ELR (cell line): ENCODE results near the gene IGHMBP2.

ENCODE experiments used
- DNase-seq: peaks from one replicate; pipeline ENCODE4 v3.0.0-alpha.2; 2015; ENCODE audit warnings: low read depth

The IGHMBP2 gene

DNA sequence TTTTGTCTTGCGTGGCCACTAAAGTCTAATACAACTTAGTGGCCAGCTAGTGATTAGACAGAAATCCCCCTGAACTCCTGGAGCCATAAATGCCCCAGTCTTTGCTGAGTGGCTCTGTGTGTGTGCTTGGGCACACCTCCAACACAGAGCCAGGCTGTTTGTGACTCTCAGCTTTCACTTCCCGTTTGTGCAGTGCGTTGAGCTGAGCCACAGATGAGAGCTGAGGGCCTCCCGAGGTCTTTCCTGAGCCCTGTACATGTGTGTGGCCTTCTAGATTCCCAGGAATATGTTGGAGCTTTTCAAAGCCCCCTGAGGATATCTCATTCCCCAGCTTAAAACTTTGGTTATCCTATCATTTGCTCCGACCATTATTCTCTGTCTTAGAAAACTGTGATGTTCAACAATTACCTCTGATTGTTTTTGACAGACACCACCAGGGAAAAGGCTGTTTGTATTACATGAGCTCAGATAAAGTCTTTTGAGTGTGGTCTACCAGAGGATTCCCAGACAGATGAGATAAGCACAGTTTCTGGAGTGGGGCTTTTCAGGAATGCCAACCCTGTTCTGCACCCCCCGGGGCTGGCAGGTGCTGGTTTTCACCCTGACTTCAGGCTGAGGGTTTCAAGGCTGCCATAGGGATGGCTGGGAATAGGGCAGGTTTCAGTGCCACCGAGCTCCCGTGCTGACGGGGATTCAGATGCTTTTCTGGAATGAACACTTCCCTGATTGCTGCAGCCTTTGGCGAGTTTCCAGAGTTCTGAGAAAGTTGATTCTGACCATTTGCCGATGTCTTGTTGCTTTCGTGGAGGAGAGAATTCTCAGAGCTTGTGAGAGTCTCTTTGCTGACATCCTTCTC lies 23.8 kb downstream of the IGHMBP2 start:
- no peak for DNase-seq

DNA sequence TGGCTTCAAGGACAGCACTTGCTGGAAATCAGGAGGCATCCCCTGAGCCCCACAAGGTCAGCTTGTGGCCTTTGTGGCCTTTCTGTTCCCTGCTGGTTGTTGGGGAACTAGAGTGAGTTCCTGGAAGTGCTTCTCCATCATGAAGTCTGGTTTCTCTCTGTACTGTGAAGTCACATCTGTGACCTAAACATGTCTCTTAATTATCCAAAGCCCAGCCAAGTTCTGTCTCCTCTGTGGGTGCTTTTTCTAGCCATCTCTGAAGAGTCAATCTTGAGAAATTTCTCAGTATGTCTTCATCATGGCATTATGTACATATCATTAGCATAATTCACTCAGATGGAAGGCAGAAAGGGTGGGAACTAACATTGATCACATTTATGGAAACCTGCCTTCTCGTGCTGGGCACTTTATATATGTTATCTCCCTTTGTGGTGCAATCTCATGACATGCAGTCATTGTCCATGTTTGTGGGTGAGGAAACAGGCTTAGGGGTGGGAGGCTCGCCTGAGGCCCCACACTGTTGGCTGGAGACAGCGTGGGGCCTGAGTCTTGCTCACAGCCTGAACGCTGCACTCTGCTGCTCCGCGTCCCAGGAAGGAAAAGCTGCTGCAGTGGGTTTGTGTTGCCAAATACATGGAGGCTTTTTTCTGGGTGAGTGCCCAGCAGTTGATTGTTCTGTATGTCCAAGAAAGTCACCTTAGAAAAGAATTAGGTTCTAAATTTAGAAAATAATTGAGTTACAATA lies 24.6 kb downstream of the IGHMBP2 start:
- no peak for DNase-seq

DNA sequence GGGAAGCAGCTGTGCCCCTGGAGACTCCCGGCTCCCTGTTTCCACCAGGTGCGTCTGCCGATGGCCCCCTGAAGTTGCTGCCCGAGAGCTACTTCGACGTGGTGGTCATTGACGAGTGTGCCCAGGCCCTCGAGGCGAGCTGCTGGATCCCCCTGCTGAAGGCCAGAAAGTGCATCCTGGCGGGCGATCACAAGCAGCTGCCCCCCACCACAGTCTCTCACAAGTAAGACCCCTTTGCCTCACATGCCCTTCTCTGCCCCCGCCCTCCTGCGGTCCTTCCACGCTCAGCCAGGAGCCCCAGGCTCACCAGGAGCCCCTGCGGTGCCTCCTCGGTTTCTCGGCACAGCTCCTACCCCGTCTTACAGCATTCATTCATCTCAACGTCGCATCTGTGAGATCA lies 25.4 kb downstream of the IGHMBP2 start:
- DNase-seq, result no peak

DNA sequence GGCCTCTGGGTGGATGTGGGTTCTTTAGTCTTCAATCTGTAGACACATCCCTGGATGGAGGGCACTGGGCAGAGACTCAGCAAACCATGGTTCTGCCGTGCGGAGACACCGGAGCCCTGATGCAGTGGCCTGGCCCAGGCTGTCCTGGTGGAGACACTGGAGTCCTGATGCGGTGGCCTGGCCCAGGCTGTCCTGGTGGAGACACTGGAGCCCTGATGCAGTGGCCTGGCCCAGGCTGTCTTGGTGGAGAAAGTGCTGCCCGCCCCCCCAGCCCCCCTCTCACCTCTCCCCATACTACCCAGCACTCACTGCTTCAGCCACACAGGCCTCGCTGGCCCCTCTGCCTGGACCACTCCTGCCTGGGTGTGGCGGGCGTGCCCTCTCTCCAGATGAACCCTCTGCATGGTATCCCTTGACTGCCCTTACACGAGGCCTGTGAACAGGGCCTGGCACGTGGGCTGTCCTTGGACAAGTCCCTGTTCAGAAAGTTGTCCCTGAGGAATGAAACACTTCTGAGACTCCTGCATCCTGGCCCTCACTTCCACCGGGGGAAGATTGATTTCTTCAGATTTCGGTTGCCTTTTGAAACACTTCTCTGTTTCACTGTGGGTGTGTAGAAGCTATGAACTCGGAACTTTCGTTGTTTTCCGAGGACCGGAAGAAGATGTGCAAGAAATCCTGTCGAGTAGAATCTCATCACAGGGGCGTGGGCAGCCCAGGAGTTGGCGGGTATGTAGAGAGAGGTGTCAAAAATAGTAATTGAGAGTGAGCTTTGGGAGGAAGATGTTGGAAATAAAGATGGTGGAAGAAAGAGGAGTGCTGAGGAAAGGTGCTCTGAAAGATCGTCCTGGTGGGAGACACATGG lies 26.2 kb downstream of the IGHMBP2 start:
- DNase-seq, result no peak

DNA sequence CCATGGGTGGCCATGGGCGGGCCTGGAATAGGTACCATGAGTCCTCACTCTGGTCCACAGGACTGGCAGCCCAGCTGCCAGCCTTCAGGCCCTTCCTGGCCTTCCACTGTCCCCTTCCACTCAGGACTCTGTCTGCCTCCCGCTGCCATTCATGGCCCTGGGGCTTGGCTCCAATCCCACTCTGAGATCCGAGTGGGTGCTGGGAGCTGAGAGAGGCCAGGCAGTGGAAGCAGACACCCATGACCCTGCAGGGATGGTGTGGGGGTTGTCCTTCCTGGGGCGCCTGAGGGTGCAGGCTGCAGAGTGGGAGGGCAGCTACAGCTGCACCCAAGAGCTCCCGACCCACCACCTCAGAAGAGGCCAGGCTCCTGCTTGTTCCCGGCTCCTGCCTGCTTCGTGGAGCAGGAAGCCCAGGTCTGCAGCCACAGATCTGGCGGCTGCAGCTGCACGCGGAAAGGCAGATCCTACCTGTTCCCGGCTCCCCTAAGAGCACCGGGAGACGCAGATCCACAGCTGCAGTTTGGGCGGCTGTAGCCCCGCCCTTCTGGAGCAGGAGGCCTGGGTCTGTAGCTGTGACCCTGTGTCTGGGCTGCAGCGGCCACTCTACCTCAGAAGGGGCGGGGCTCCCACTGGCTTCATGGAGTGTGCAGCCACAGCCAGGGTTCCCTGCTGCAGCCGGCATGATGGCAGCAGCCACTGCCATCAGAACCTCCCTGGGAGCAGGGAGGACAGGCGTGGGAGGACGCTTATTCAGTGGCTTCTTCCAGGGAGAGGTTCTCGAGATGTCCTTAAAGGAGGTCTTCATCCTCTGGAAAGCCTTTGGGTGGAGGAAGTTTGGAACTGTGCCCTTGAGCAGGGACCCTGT lies 27.5 kb downstream of the IGHMBP2 start:
- no peak for DNase-seq

DNA sequence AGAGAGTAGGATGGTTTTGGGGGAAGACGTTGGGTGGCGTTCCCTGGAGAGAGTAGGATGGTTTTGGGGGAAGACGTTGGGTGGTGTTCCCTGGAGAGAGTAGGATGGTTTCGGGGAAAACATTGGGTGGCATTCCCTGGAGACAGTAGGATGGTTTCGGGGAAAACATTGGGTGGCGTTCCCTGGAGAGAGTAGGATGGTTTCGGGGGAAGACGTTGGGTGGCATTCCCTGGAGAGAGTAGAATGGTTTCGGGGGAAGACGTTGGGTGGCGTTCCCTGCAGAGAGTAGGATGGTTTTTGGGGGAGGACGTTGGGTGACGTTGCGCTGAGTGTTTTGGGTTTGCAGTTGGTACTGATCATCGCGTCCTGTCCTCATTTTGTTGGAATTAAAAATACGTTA lies 28.2 kb downstream of the IGHMBP2 start:
- no peak for DNase-seq

DNA sequence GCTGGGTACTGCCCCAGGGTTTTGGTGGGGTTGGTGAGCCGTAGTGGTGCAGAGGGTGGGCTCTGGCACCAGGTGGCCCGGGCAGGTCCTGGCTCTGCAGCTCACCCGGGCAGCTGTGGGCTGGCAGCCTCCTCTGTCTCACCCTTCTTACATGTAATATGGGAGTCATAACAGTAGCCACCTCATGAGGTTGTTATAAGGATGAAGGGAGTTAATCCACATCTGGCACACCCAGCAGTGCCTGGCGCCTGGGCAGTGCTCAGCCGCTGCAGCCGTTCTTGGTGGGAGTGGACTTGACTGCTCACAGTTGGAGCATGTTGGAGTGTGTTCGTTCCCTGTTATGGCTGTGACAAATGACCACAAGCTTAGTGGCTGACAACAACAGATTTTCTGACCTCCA lies 28.7 kb downstream of the IGHMBP2 start:
- no peak for DNase-seq

DNA sequence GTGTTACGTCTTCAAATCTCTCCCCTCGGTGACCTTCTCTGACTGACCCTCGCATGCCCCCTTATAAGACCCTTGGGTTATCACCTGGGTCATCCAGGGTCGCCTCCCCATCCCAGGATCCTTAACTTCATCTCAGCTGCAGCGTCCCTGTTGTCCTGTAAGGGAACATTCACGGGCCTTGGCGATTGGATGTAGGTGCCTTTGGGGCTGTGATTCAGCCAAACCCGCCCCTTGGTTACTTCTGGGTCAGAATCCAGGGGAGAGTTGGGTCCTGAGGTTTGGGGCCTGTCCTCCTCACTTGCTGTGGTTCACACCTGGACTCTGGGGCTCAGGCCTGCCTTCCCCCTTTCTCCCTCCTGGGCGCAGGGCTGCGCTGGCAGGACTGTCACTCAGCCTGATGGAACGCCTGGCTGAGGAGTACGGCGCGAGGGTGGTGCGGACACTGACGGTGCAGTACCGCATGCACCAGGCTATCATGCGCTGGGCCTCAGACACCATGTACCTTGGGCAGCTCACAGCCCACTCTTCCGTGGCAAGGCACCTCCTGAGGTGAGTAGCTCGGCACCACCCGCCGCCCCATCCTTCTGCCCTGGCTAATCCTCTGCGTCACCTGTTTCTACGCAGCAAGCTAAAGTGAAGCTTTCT lies 29.4 kb downstream of the IGHMBP2 start:
- no peak for DNase-seq

DNA sequence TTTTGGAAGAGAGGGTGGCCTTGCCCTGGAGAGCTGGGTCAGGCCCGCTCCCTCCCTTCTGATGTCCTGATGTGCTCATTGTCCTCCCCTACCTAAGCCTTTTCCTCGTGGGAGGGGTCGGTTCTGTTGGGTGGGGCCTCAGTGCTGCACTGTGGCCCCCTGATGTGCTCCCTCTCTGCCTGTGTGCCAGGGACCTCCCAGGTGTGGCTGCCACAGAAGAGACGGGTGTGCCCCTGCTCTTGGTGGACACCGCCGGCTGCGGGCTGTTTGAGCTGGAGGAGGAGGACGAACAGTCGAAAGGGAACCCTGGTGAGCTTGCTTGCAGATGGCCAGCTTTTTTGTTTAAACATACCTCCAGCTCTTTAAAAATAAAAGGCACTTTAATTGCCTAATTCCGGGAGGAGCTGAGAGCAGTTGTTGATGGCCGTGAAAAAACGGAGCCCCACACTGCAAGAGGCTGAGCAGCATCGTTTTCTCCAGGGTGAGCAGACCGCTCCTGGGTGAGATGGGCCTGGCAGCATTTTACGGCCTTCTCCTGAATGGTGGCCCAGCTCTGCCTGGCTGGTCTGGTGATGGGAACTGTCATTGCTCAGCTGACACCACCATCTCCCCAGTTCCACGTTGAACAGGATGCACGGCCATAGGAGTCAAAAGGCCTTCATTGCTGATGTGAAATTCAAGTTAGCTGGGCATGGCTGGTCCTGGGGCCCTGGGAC lies 30.1 kb downstream of the IGHMBP2 start:
- no peak for DNase-seq

DNA sequence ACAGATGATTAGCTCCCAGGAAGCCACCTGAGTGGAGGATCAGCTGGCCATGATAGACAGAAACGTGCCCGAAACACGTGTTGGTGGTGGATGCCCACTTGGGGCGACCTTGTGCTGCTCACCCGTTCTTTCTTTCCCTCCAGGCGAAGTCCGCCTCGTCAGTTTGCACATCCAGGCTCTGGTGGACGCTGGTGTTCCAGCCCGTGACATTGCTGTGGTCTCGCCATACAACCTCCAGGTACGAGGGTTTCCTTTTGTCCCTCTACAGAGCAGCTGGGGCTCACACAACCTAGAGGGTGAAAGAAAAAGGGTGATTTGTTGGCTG lies 30.6 kb downstream of the IGHMBP2 start:
- no peak for DNase-seq

DNA sequence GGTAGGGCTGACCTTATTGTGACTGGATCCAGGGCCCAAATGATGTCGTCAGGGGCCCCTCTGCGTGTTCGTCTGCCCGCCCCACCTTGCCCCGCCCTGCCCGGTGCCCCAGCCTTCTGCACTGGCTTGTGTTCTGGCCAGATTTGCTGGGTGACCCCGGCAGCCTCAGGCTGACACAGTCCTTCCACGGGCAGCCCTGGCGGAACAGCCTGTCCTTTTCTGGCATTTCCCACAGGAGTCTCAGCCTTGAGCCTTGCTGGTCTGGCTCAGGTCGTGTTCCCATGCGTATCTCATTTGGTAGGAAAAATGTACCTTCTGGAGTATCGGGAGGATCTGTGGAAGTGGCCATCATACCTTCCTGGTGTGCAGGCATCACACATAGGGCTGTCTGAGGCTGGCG lies 31.0 kb downstream of the IGHMBP2 start:
- no peak for DNase-seq

DNA sequence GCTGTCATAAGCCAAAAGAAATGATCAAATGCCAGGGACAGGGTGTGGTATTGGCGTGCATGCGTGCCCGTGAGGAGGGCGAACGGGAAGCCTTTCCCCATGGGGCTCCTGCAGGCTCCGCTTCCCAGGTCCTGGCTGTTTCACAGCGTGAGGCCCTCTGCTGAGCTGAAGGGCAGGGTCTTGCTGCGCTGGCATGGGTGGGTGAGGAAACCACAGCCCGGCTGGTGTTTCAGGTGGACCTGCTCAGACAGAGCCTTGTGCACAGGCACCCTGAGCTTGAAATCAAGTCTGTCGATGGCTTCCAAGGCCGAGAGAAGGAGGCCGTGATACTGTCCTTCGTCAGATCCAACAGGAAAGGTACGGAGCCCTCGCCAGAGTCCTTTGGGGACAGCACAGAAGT lies 31.4 kb downstream of the IGHMBP2 start:
- DNase-seq, result no peak

DNA sequence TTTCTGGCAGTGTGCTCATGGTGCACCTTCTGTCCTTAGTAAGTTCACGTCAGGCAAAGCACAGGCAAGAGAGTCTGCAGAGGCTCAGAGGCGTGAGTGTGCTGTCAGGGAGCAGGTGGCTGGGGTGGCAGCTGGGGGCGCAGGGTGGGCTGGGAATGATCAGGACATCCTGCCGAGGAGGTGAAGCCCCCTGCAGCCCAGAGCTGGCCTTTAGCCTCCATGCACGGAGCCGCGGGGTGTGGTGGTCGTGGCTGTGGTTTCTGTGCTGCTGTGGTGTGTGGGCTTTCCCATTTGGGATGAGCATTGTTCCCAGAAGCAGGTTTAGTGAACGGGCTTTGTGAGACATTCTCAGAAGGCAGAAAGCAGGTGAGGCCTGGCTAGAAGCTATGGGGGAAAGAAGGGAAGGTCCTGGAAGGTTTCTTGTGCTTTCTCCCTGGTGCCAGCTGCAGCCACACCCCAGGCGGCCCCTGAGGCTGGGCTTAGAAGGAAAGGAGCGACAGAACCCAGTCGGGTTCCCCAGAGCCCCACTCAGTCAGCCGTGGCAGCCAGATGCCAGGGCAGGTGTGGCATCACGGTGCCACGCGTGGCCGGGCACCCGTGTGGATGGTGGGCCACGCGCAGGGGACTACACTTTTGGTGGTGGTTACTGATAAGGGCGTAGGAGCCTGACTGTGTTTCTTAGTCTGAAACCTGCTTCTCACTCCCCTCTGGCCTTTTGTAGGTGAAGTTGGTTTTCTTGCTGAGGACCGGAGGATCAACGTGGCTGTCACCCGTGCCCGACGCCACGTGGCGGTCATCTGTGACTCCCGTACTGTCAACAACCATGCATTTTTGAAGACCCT lies 32.0 kb downstream of the IGHMBP2 start:
- DNase-seq, result no peak

DNA sequence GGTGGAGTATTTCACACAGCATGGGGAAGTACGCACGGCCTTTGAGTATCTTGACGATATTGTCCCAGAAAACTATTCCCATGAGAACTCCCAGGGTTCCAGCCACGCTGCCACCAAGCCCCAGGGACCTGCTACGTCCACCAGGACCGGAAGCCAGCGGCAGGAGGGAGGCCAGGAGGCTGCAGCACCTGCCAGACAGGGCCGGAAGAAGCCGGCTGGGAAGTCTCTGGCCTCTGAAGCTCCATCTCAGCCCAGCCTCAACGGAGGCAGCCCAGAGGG lies 32.6 kb downstream of the IGHMBP2 start:
- no peak for DNase-seq

DNA sequence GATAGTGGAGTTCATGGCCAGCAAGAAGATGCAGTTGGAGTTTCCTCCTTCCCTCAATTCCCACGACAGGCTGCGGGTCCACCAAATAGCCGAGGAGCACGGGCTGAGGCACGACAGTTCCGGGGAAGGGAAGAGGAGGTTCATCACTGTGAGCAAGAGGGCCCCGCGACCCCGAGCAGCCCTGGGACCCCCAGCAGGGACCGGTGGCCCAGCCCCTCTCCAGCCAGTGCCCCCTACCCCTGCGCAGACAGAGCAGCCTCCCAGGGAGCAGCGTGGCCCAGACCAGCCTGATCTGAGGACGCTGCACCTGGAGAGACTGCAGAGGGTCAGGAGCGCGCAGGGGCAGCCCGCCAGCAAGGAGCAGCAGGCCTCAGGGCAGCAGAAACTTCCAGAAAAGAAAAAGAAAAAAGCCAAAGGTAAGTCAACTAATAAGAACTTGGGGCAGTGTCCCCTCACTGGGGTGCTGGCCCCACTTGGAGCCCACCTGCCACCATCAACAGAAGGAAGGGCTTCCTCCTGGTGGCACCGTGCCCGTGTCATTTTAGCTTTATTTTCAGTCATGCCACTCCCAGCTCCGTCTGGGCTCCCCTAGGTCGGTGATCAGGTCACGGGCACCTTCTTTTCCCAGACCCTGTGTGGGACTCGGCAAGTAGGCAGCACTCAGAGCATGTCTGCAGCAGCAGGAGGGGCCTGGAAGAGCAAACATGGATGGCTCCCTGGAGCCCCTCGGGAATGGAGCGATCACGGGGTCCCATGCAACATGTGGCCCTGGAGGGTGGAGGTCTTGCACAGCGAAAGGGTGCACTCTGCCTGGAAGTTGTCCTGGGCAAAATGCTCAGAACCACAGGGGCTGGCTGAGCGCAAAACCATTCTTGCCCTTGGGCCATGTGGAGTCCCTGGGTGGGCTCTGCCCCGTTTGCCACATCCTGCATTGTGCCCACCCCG lies 33.3 kb downstream of the IGHMBP2 start:
- DNase-seq, result no peak

DNA sequence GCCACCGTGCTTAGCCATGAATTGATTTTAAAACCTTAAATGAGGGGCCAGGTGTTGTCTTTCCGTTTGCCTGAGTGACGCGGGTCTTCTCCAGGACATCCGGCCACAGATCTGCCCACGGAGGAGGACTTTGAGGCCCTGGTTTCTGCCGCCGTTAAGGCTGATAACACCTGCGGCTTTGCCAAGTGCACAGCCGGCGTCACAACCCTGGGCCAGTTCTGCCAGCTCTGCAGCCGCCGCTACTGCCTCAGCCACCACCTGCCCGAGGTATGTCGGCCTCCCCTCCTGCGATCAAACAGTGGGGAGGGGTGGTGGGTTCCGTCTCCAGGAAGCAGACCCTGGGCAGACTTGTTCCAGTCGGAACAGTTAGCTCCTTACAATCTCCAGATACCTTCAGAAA lies 34.4 kb downstream of the IGHMBP2 start:
- no peak for DNase-seq

DNA sequence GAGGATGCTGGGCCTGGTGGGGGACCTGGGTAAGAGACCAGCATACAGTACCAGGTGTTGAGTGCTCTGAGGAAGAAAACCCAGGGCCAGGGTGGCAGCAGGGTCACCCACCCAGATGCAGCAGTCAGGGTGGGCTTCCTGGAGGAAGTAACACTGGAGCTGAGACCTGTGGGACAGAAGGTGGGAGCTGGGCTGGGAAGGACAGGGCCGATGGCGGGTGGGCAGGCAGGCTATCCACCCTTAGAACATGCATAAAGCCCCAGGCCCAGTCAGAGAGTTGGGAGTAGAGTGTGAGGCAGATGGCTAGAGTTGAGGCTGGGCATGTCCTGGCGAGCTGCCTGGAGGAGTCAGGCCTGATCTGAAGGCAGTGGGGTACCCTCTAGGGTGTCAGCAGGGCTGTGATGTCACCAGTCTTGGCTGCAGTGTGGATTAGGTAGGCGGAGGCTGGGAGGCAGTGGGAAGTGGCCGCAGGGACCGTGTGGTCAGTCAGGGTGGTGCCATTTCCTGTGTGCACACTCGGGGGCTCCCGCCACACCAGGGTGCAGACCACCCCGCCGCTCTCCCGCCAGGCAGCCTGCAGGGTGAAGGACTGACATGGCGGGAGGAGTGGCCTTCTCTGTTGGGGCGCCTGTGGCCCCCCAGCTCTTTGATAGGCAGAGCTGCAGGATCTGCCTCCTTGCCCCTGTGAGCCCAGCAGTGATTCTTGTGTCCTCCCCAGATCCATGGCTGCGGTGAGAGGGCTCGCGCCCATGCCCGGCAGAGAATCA lies 35.3 kb downstream of the IGHMBP2 start:
- no peak for DNase-seq
